ENCODE results near the gene FAM184A. TPM values are rescaled to one million over a fixed set of nuclear protein-coding genes. Genes with fewer than 3 reads are reported as not detected.
A peak's percentile ranks its signal among the peaks of the same experiment; 100 is the strongest.

Gene FAM184A
- total and polyA plus RNA-seq, 10 of the 15 experiments (the other 5 are each of a cell fraction or from before 2014, with no cell fraction given), result 0.15 to 0.23 TPM; not detected in 8

DNA sequence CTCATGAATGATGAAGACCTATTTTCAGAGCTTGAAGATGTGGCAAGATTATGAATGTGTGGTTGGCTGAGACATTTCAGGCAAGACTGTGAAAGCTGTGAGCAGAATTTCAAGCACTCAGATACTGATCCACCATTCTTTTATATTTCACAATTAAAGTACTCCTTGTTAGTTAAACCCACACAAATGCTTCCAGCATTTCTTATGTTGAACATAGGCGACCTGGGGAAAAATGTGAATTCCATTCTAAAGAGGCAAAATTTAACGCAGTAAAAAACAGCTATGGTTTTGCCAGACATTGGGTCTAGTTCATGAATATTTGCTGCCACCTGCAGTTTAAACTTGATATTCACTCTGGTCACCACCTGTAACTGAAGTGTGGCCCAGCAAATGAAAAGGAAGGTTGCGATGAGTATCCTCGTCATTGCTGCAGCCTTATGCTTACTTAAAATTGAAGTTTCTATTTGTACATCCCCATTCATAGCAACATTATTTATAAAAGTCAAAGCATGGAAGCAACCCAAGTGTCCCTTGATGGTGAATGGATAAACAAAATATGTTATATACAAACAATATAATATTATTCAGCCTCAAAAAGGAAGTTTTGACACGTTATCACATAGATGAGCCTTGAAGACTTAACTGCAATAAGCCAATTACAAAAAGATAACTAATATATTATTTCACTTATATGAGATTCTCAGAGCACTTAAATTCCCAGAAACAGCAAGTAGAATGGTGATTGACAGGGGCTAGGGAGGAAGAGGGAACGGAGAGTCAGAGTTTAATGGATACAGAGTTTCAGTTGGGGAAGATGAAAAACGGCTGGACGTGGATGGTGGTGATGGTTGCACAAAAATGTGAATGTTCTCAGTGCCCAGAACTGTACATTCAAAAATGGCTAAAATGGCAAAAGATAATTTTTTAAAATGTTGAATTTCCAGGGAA, 32.4 kb upstream of the FAM184A start (continued):
- TF ChIP-seq, protein P1, sequence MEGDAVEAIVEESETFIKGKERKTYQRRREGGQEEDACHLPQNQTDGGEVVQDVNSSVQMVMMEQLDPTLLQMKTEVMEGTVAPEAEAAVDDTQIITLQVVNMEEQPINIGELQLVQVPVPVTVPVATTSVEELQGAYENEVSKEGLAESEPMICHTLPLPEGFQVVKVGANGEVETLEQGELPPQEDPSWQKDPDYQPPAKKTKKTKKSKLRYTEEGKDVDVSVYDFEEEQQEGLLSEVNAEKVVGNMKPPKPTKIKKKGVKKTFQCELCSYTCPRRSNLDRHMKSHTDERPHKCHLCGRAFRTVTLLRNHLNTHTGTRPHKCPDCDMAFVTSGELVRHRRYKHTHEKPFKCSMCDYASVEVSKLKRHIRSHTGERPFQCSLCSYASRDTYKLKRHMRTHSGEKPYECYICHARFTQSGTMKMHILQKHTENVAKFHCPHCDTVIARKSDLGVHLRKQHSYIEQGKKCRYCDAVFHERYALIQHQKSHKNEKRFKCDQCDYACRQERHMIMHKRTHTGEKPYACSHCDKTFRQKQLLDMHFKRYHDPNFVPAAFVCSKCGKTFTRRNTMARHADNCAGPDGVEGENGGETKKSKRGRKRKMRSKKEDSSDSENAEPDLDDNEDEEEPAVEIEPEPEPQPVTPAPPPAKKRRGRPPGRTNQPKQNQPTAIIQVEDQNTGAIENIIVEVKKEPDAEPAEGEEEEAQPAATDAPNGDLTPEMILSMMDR (IDR thresholded peaks at IDR 0.05 in 2 of 3, conservative IDR thresholded peaks at IDR 0.05 in 1 of 3; ENCODE audit: control insufficient read depth in 2 of 3, extremely low read depth in 1 of 3, insufficient read depth in 1 of 3, low read depth in 3 of 3, low read length in 3 of 3), result peak; percentile 42 to 72 (median 53); a peak in 5 of 6 replicates

DNA sequence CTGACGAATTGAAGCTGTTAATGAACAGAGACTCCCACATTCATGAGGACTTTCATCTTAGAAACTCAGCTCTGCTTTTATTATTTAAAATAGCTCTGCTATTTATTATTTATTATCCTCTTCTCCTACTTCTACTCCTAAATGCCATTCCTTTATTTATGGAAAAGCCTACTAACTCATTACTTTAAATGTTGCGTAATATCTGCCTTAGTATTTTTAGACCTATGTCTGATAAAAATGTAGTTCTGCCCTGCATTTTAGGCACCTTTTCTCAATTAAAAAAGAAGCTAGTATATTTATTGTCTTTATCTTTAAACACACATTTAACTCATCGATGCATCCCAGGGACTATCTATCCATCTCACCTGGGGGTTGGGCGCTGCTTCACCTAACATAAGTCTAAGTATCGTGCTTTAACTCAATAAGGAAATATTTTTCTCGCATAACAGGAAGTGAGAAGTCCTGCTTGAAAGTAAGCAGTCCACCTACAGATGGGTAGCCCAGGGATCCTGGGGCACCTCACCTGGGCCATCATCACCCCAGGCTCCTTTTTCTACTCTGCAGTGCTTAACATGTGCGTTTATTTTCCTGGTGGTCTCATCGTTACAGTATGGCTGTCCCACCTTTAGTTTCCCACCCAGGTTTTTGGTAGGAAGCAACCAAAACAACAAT, 31.3 kb upstream of the FAM184A start:
- Histone ChIP-seq H3K79me2 (ENCODE audit: control insufficient read depth, insufficient read depth, low read length) (no peaks in the 10 kb centered on the region), H4K20me1 (ENCODE audit: control insufficient read depth, insufficient read depth) (no peaks in the 10 kb centered on the region), H3K9me3 (replicated peaks; ENCODE audit: control insufficient read depth, insufficient read depth, low read length) (no peaks in the 10 kb centered on the region), H3K4me1 (ENCODE audit: control insufficient read depth, insufficient read depth, low read length) (no peaks in the 10 kb centered on the region), H3K27ac (ENCODE audit: control insufficient read depth, insufficient read depth) (no peak overlapping the region), H3K36me3 (ENCODE audit: control insufficient read depth in 2 of 2, insufficient read depth in 2 of 2, low read length in 1 of 2) (no peaks in the 10 kb centered on the region), H3K4me2 (ENCODE audit: control insufficient read depth, insufficient read depth) (no peak overlapping the region), H2AFZ (ENCODE audit: control insufficient read depth, low read depth, low read length) (no peak overlapping the region), H3K27me3 (replicated peaks in 1 of 2; ENCODE audit: control insufficient read depth in 2 of 2, insufficient read depth in 2 of 2, low read length in 1 of 2) (no peaks in the 10 kb centered on the region), H3K9ac (ENCODE audit: control insufficient read depth, insufficient read depth, low read length) (no peak overlapping the region), H3K4me3 (no peak overlapping the region)
- 32% methylated on average over 8 of the region's 8 CpGs for WGBS (ENCODE audit: insufficient coverage, insufficient replicate concordance, low lambda C conversion rate, missing lambda C conversion rate)
- ChIA-PET RAD21 (ENCODE audit: unreplicated experiment) (interaction anchor here (0.8 to 2.0 kb wide), 10 partner anchors 10 to 1269 kb away, joined by 3 to 21 read pairs (median 4); no protein-coding TSS in a partner anchor), CTCF (interaction anchor here (0.7 to 4.8 kb wide), 26 partner anchors 9 to 1660 kb away, joined by 3 to 35 read pairs (median 4); partner anchors contain the start of gene MCM9), SMC1A (ENCODE audit: uncharacterized antibody, unreplicated experiment) (interaction anchor here (0.7 to 2.9 kb wide), 11 partner anchors 10 to 692 kb away, joined by 3 to 21 read pairs (median 4); no protein-coding TSS in a partner anchor), POLR2A (no interaction called here)
- in situ Hi-C loops (cut with MboI), result loop anchor here (25.0 kb wide), 1 partner anchor 147 kb away; no protein-coding TSS in a partner anchor
- intact Hi-C loops (cut with micrococcal nuclease; ENCODE audit: unreplicated experiment), result loop anchor here (1.0 to 5.0 kb wide), 6 partner anchors 141 to 827 kb away; partner anchors contain the start of gene ASF1A
- peak in 1 of 2 experiments; percentile 25; a peak in 1 of 4 replicates for TF ChIP-seq CEBPB (IDR thresholded peaks at IDR 0.05; ENCODE audit: borderline replicate concordance in 1 of 2, low read depth in 2 of 2, low read length in 2 of 2)
- TF ChIP-seq, protein P2, sequence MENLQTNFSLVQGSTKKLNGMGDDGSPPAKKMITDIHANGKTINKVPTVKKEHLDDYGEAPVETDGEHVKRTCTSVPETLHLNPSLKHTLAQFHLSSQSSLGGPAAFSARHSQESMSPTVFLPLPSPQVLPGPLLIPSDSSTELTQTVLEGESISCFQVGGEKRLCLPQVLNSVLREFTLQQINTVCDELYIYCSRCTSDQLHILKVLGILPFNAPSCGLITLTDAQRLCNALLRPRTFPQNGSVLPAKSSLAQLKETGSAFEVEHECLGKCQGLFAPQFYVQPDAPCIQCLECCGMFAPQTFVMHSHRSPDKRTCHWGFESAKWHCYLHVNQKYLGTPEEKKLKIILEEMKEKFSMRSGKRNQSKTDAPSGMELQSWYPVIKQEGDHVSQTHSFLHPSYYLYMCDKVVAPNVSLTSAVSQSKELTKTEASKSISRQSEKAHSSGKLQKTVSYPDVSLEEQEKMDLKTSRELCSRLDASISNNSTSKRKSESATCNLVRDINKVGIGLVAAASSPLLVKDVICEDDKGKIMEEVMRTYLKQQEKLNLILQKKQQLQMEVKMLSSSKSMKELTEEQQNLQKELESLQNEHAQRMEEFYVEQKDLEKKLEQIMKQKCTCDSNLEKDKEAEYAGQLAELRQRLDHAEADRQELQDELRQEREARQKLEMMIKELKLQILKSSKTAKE (IDR thresholded peaks at IDR 0.05; ENCODE audit: low read depth, poor library complexity, severe bottlenecking), result no peak
- DNase-seq (ENCODE audit: low read depth, low spot score) (no peak), ATAC-seq (peak; percentile 37; the same call in 2 of the 3 replicates), FAIRE-seq (peak; percentile 18)
- no TSS peak for BruUV-seq (replicated peaks)

Measured in GM12878 (cell line).